NCI-H345 treated with DMSO at 0.1 percent for 48 hours (cell line): ENCODE data around the gene SLC25A11.

Source experiments
- DNase-seq: peaks from one replicate; lab custom pipeline; 2025; ENCODE audit not compliant: unreplicated experiment; lab: John Stamatoyannopoulos, UW

Gene SLC25A11

DNA sequence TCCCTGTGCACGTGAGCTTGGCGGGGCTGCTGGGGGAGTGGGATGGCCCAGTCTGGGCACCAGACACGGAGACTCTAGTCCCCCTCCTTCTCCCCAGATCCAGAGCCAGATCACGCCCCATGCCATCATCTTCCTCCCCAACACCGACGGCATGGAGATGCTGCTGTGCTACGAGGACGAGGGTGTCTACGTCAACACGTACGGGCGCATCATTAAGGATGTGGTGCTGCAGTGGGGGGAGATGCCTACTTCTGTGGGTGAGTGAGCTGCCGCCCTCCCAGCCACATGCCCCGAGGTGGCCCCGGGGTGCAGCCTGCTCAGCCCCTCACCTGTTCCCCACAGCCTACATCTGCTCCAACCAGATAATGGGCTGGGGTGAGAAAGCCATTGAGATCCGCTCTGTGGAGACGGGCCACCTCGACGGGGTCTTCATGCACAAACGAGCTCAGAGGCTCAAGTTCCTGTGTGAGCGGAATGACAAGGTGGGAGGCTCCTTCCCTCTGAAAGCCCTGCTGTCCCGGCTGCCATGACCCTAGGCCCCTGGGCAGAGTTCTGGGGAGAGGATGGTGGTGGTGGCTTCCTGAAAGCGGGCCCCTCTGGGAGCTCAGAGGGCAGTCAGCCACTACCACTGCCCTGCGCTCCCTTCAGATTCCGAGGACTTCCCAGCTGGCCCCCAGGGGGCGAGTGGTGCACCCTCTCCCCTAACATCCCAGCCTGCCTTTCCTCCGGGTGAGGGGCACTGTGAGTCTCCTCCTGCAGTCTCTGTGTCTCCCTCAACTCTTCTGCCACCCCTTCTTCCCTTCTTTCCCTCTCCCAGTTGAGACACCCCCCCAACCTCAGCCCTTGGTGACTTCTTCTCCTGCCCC, 43.3 kb downstream of the SLC25A11 start:
- DNase-seq = no peak

DNA sequence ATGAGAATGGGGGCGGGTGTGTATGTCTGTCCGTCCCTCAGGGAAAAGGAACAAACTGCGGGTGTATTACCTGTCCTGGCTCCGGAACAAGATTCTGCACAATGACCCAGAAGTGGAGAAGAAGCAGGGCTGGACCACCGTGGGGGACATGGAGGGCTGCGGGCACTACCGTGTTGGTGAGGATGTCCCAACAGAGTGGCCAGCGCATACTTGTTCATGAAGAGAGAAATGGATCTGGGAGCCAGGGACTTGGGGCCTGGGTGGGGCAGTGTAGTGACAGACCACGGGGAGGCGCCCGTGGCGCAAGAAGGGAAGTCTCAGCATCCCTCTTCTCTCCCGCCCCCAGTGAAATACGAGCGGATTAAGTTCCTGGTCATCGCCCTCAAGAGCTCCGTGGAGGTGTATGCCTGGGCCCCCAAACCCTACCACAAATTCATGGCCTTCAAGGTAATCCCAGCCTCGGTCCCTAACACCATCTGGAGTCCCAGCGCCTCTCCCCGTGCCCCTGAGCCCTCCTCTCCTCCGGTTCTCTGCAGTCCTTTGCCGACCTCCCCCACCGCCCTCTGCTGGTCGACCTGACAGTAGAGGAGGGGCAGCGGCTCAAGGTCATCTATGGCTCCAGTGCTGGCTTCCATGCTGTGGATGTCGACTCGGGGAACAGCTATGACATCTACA, 44.1 kb downstream of the SLC25A11 start:
- DNase-seq = no peak

DNA sequence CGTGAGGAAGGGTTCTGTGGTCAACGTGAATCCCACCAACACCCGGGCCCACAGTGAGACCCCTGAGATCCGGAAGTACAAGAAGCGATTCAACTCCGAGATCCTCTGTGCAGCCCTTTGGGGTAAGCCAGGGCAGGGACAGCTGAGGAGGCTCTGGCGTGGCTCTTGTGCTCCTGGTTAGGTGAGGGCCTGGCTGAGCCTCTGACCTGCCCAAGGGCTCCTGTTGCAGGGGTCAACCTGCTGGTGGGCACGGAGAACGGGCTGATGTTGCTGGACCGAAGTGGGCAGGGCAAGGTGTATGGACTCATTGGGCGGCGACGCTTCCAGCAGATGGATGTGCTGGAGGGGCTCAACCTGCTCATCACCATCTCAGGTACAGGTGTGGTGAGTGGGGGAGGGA, 44.7 kb downstream of the SLC25A11 start:
- DNase-seq = no peak

DNA sequence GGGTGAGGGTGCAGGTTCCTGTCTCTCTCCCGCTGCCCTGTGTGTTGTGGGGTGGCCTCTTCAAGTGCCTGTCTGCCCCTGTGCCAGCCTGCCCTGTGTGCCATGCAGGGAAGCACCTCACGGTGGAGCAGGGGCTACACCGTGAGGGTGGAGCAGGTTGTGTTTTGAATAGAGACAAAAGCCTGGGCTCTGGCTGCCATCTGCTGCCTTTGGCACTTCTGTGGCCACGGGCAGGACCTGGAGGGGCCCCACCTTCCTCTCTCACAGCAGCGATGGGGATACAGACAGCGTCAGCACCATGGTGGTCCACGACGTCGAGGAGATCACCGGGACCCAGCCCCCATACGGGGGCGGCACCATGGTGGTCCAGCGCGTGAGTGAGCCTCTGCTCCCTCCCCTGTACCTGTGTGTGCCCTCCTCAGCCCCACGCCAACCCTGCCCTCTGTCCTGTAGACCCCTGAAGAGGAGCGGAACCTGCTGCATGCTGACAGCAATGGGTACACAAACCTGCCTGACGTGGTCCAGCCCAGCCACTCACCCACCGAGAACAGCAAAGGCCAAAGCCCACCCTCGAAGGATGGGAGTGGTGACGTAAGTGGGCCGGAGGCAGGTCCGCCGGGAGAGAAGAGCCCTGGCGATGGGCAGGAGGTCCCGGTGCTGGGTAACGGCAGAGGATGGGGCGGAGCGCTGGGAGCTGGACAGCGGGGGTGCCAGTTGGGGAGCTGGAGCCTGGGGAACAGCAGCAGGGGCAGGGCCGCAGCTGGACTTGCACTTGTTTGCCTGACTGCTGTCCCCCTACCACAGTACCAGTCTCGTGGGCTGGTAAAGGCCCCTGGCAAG, 45.9 kb downstream of the SLC25A11 start:
- DNase-seq = no peak

DNA sequence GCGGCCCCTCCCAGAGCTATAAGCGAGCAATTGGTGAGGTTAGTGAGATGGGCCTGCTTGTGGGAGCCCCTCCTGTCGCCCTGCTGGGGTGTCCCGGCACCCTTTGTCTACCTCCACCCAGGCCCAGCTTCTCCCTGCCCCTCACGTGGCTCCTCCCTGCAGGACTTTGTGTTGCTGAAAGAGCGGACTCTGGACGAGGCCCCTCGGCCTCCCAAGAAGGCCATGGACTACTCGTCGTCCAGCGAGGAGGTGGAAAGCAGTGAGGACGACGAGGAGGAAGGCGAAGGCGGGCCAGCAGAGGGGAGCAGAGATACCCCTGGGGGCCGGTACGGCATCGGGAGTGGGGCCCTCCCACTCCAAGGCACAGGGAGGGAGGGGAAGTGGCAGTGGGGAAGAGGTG, 46.6 kb downstream of the SLC25A11 start:
- DNase-seq = no peak

DNA sequence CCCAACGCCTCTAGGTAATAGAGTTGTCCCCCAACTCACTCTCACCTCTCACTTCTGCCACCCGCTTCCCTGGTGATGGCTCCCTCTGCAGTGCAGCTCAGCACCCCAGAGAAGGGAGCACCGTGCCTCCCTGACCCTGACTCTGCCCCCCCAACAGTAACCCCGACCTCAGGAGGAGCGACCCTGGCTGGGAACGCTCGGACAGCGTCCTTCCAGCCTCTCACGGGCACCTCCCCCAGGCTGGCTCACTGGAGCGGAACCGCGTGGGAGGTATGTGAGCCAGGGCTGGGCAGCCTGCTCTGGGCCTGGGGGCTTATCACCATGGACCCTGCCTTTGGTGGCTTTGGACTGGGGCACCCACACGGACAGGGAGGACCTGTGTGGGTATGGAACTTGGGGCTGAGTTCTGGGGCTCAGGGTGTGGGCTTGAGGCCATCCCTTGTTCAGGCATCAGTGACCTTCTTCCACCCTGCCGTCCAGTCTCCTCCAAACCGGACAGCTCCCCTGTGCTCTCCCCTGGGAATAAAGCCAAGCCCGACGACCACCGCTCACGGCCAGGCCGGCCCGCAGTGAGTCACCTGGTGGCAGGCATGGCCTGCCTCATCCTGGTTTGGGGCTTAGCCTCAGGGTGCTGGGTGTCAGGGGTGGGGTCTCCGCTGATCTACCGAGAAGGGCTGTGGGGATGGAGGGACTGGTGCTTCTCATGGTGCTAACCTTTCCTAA, 47.2 kb downstream of the SLC25A11 start:
- no peak for DNase-seq

DNA sequence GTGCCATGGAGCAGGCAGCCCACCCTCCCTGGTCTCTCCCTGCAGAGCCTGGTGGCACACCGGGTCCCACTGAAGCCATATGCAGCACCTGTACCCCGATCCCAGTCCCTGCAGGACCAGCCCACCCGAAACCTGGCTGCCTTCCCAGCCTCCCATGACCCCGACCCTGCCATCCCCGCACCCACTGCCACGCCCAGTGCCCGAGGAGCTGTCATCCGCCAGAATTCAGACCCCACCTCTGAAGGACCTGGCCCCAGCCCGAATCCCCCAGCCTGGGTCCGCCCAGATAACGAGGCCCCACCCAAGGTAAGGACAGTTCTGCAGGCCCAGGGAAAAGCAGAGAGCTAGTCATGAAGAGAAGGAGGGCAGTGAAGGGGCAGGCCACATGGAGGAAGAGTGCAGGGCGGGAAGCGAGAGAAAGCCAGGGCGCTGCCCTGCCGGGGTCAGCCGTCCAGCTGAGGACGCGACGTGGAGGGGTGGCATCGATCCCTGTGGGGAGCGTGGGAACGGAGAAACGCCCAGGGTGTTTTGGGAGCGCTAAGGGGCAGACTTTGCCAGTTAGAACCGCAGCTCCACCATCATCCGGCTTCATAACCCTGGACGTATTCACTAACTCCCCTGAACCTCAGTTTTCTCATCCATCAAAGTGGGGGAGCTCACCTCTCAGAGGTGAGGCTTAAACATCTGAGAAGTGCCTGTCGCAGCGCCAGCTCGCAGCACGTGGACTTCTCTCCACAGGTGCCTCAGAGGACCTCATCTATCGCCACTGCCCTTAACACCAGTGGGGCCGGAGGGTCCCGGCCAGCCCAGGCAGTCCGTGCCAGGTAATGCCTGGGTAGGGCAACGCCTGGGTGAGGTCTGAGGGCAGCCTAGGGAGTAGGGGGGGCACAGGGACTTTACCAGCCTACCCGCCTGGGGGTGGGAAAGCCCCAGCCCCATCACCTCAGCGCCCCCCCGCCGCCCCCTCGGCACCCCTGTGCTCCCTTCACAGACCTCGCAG, 48.1 kb downstream of the SLC25A11 start:
- DNase-seq = no peak

DNA sequence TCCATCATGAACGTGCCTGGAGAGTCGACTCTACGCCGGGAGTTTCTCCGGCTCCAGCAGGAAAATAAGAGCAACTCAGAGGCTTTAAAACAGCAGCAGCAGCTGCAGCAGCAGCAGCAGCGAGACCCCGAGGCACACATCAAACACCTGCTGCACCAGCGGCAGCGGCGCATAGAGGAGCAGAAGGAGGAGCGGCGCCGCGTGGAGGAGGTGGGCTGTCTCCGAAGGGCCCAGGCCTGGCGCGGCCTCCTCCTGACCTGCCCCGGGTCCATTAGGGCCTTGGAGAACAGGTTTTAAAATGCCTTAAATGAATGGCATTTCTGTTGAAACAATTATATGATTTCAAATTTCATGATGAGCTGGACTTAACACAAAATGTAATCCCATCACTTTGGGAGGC, 52.3 kb downstream of the SLC25A11 start:
- no peak for DNase-seq
